ENCODE results near the gene BCAS3.
"Not testable (repeated sequence)": the region's sequence is repeated elsewhere in the genome, so short reads cannot be mapped to it uniquely, and the experiment has no call there.

The BCAS3 gene

DNA sequence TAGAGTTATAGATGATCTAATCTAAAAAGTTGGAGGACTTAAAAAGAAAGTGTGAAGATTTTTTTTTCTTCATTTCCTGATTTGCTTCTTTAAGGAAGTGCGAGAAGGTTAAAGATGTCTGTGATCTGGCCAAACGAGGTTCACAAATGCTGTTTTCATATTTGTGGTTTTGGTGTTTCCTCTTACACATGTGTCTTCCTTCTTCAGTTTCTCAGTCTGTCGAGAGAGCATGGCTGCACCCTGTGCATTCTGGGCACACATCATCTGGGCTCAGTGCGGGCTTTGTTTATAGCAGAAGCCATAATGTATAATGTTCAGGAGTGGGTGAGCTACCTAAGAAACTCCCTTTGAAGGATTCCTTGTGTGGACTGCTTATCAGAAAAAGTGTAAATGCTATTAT lies 461.6 kb downstream of the BCAS3 start:
- no peak for FAIRE-seq

DNA sequence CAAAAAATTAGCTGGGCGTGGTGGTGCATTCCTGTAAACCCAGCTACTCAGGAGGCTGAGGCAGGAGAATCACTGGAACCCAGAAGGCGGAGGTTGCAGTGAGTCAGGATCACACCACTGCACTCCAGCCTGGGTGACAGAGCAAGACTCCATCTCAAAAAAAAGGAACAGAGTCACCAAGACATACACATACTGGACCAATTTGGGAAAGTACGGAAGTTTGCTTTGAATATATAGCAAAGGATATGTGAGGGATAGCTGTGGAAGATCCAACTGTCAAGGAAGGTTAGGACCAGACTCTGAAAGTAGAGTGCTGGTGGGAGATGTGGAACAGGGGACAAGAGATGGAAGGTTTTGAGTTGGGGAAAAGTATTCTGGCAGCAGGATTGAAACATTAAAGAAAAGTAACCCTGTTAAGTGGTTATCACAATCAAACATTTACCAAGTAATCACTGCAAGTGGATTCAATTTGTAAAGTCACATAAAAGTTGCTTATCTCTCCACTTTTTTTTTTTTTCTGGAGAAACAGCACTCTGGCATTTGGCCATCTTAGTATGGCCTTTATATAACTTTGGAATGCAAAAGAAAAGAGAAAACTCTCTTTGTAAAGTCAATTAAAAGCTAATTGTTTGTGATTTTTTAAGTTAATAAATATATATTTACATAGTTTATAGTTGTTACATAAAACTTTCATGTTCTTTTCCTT lies 462.6 kb downstream of the BCAS3 start:
- FAIRE-seq: no peak

DNA sequence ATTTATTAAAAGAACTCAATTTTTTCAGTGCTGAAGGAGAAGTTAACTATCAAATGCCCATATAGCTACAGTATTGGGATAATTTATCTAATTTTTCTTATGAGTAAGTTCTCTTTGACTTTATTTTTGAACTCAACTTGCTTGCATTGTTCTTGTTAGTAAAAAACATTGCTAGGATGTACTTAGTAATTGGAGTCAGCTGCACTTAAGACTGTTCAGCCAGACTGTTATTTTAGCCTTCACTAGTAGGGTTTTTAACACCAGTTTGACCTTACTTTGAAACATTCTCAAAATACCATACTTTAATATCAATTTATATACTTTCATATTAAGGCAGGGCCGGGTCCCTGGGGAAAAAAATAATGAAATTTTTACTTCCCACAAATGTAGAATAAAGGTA lies 465.4 kb downstream of the BCAS3 start:
- no peak for FAIRE-seq

DNA sequence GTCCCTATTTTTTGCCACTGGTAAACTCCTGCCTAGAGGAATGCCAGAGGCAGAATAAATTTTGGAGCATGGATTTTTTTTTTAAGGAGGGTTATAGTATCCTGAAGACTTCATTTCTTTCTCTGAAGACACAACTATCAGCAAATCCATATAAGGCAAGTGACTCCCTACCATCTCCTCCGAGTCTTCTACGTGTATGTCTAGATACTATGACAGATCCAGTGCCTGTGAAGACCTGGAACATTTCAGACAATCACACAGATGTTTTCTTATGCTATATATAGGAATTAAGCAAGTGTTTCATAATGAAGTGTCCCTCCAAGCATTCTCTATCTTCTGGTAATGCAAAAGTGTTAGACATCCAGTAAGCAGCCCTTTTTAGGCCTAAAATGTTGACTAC lies 466.5 kb downstream of the BCAS3 start:
- no peak for FAIRE-seq

DNA sequence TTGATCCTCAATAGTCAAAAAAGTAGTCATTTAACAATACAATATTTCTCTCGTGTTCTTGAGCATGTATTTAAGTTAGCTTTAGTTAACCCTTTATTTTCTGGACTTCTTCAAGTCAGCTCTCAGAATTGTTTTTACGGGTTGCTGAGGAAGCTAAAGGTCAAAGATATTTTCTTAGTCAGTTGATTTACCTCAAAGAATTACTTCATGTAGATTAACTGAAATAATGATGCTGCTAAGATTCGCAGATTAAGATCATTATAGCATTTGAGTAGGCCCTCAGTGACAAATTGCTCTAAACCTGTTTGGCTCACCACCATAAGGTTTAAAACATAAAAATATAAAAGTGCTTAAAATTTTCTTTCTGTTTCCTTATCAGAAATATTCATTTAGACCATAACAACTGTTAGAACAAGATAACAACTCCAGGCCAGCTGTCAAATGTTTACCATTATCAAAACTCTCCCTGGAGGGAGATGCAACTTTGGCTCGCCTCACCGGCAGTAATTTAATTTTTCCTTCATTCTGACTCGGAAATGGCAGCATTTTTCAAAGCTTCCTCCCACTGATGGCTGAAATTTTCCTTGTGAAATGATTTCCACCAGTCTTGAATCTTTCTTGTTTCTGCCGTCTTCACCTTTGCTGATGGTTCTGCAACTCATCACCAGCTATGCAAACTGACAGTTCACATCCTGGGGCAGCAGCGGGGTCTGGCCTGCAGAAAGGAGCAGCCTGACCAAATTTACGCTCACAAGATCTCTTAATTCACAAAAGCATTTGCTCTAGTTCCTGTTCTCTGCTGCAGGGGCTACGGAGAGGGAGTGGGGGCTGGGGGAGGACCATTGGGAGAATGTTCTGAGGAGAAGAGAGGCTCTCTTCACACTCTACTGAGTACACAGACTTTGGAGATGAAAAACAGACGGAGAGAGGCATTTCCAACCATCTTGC lies 467.2 kb downstream of the BCAS3 start:
- no peak for FAIRE-seq

DNA sequence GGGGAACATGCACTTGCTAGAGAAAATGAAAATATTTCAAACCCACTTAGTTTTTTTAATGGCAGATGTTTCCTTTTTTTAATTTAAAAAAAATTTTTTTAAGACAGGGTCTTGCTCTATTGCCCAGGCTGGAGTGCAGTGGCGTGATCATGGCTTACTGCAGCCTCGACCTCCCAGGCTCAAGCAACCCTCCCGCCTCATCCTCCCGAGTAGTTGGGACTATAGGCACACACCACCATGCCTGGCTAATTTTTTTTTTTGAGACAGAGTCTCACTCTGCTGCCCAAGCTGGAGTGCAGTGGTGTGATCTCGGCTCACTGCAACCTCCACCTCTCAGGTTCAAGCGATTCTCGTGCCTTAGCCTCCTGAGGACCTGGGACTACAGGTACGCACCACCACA lies 469.2 kb downstream of the BCAS3 start:
- FAIRE-seq: not testable (repeated sequence)

DNA sequence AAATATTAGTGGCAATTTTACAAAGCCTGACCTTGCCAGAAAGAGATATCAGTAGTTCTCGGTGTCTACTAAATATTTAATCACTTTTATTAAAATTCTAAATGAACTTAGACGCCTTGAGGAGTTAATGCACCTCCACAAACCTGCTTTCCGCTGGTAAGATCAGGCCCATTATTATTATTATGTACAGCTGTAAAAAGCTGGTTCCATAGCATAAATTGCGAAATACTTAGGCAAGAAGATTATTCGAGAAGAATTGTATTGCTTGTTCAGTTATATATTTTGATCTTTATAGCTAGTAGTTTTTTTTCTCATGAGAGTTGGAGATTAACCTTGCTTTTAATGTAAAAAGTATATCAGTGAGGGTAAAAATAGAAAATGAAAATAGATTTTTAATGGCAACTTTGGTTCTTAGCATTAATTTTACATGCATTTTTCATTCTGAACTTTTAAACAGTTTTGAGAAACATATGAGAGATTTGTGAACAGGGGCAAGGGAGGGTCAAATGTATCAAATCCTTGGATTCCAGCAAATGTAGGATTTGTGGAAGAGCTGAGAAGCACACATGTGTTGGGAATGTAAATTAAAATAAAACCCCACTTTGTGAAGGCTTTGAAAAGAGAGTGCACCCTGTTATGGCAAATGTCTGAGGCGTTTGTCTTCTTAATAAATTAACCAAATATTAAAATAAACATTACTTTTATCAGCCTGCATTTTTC lies 471.6 kb downstream of the BCAS3 start:
- no peak for FAIRE-seq

DNA sequence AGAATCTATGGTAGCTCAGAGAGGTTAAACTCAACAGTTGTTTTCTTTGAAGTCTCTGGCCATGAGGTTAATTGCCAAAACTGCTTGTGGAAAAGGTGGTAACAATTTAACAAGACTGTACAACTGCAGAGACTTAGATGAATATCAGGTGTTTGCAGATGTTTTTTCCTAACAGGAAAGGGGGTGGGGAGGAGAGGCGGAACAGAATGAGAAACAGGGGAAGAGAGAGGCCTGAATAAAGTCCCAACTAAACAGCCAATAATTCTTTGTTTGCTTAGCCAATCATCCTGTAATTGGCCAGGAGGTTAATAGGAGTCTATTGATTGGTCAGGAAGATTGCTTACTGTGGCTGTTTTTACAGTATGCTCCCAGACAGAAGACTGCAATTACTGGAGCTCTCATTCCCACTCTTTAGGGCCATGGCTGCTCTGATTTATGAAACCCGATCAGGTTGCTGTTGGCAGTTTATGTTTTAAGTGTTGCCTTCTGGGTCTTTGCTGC lies 472.3 kb downstream of the BCAS3 start:
- FAIRE-seq: no peak

DNA sequence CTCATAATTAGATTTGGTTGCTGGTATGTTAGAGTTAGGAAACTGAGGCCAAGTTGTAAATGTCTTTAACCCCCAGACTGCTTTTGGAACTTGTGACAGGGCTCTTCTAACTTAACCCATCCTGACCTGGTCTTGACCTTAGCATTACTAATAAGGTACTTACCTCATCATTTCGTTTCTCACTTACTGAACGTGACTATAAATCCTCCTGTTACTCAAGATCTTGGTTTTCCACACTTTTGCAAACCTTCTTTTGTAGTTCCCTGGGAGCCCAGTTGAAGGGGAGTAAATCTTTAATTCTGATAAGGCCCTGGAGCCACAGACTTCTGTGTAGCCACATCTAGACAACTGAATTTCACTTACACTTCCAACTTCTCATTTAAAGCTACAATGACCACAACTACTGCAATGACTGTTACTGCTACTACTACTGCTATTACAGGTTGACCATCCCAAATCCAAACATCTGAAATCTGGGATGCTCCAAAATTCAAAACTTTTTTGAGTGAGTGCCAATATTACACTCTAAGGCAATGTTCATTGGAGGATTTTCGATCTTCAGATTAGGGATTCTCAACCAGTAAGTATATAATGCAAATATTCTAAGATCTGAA lies 473.1 kb downstream of the BCAS3 start:
- no peak for FAIRE-seq

DNA sequence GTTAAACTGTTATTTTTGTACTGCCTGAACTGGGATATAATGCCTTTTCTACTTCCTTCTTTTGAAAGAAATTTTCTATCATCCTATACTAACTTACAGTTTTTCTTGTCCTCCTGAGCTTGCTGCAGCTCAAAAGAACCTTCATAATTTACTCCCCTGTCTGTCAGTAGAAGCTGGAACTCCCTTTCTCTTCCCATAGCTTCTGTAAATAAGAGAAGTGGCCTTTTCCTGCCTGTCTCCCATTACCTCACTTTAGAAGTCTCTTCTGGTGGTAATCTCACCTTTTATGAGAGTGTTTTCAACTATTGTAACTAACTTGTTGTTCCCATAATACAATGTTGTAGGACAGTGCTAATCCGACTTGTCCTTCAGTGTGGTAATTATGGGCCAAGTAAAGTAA lies 475.2 kb downstream of the BCAS3 start:
- no peak for FAIRE-seq

DNA sequence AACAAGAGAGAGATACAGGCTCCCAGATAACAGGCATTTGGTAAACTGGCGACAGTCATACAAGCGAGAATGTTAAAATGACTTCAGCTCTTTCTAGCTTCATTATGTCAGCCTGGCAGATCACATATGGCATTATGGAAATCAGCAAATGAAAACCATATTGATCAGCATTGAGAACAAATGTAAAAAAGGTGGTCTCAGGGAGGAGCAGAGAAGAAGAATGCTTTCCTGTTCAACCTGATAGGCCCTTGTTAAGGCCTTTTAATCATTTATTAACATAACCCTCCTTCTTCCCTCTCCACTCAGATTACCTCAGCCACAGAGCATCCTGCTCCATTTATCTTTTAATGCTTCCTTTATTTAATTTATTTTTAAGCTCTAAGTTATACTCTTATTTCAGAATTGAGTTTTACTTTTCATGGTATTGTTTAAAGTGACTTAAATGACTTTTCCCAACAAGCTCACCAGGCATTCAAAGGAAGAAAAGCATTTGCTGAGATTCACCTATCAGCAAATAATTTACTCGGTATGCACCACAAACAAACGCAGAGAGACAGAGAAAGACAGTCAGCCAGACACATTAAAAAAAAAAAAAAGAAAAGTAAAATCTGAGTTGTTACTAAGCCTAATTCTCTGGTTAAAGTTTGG lies 478.1 kb downstream of the BCAS3 start:
- no peak for FAIRE-seq

DNA sequence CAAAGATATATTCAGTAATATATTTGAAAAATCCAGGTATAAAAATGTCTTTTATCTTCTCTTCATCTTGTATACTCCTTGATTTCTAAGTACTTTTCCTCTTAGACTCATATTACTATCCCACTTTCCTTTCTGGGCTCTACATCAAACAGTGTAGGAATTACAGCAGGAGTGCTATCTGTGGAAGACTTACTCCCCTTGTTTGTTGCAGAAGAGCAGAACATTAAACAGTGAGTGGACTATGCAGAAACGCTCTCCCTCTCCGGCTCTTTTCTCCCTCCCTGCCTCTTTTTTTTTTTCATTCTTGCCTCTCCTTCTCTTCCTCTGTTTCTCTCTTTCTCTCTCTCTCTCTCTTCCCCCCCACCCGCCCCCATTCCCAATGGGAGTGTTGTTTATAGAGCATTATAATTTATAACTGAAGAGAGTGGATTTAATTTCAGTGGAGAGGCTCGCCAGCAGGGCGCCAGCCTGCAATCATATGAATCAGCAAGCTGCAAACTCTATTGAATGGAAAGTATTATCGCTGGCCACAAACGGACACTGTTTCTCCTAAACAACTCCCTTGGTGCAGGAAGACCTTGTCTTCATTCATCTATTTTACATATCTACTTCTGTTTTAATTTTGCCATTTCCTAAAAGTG lies 479.7 kb downstream of the BCAS3 start:
- FAIRE-seq: no peak

DNA sequence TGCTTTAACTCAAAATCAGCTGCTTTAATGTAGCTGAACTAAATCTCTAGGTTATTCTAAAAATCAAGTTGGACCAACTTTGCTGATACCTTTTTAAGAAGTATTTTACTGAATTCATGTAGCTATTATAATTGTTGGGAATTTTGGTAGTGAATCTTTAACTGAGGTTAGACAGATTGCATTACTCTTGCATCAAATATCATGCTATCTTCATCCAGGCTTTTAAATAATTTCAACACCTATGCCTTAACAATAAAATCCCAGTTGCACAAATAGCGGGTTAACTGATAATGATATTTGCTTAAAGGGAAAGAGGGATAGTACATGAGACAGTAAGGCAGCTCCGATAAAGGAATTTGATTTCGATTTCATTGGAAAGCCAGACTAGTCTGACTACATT lies 480.7 kb downstream of the BCAS3 start:
- no peak for FAIRE-seq

DNA sequence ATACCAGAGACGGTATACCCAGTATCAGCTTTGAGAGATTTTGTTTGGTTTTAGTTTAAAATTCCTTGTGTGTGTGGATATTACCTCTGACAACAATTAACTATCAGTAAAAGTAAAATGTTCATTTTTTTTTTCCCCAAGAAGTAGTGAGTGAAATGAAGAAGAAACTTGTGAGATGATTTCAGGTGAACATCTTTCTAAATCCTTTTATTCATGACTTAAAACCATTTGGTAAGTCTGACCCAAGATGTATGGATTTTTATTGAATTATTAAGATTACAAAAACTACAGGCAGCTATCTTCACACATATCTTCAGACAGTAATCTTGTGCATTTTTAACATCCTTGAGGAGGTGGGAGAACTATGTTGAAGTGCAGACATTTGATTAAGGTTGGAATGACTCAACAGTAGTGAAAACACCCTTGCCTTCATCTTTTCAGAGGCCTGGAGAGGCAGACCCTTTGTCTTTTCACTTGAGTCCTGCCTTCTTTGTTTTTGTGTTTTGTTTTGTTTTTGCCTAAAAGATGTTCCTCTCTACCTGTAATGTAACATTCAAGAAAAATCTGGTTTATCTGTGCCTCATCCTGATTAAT lies 481.7 kb downstream of the BCAS3 start:
- no peak for FAIRE-seq

DNA sequence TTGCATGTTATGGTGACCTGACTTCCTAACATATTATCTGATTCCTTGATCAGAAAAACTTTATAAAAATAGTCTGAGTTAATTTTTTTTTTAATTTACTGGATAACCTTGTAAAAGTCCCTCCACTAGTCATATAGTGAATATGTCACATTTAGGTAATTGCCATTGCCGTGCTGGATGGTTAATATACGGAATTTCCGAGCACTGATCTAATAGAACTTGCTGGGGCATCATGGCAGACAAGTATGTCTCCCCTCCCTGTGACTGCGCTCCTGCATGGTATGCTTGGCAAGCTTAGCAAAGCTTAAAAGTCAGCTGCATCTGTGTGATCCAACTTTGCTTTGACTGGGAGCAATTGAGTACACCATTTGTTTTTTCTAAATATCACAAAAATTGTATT lies 482.6 kb downstream of the BCAS3 start:
- FAIRE-seq: no peak

DNA sequence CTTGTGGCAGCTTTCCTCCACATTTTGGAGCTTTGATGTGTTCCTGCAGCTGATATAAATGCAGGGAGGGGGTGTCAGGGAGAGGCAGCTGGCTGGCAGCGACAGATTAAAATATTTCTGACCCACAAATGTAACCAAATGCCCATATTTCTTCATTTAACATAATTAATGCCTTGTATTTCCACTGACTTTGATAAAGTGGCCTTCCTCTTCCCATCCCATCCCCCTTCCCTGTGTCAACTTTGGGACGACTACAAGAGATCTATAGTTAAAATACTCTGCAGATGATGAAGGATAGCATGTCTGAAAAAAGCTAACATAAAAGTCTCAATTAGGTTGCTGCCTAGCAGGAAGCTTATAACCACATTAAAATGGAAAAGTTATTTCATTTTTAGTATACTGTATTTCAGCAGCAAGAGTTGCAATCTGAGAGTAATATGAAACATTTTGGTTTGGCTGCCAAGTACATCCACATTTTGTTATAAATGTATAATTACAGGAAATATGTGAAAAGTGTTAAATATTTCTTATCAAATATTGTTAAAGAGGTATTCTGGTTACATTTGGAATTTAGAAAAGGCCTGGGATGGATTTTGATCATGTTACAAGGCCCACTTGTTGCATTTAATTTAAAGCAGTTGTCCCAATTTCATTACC lies 483.3 kb downstream of the BCAS3 start:
- FAIRE-seq: no peak

DNA sequence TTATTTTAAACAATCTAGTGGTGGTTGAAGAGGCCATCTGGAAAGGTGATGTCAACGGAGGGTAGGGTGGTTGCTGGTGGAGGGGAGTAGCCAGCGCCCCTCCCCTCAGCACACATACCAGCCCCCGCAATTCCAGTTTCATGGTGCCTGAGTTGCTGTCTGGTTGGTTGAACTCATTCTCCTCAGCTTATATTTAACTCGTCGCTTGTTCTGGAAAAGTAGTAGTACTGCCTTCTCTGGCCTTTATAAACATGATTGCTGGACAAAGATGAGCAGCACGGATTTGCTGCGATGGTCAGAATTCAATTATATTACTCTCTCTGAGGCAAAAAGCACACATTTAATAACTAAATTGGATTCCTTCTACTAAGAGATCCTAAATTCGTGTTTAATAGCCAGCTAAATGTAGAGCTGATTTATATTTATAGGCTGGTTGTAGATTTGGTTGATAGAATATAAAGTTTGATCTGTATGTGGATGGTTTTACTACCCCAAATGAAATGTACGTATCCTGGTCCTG lies 484.0 kb downstream of the BCAS3 start:
- FAIRE-seq: no peak

DNA sequence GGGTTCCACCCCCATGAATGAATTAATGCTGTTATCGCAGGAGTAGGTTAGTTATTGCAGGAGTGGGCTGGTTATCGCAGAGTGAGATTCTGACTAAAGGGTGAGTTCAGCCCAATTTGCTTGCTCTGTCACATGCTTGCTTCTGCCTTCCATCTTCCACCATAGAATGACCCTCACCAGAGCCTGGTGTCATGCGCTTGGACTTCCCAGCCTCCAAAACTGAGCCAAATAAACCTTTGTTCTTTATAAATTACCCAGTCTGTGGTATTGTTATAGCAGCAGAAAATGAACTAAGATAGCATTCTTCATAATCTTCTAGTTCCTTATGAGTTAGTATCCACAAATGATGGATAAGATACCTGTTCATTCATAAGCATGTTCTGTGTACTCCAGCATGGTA lies 486.9 kb downstream of the BCAS3 start:
- no peak for FAIRE-seq

DNA sequence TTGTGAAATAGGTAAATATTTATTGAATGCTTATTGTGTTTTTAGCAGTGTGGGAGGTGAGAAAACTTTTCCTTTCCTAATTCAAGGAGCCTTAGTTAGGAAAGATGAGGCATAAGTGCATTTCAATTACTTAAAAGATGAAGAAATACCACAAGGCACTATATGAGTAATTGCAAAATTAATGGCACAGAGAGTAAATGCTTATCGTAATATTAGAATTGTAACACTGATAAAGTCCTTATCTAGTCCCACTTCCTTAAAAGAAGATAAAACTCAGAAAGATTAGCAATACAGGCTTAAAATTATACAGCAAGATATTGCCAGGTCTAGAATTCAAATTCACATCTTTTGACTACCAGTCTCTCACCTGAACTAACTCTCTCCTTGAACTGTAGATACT lies 489.4 kb downstream of the BCAS3 start:
- FAIRE-seq: no peak

DNA sequence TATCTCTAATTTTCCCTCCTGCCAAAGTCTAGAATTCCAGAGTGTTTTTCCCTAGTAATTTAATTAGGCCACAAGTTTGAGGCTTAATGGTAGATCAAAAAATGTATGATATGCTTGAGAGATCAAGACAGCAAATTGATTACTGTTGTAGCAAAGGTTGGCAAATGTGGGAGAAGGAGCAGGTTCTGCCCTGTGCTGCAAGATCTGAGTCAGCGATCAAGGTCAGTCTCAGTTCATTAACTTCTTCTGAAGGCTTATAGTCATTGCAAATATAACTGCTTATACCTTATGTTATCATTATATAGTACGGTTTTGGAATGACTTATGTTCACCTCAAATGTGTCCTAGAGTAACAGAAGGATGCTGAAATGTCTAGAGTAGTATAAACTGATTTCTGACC lies 490.9 kb downstream of the BCAS3 start:
- no peak for FAIRE-seq

DNA sequence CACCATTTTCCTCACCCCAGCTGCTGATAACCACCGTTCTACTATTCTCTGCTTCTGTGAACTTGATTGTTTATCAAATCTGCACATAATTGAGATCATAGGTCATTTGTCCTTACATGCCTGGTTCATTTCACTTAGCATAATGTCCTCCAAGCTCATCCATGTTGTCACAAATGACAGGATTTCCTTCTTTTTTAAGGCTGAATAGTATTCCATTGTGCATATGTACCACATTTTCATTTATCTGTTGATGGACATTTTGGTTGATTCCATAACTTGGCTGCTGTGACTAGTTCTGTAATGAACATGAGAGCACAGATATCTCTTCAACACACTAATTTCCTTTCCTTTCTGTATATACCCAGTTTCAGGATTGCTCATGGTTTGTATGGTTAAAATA lies 496.7 kb downstream of the BCAS3 start:
- FAIRE-seq: no peak

All from TTC549 (cell line).